ENCODE data around the gene PROX2.

GRCh38 chr14:74902941-74903705 is 27.2 kb upstream of the PROX2 start:
- TF ChIP-seq CTCF (IDR thresholded peaks at IDR 0.05 in 4 of 5, conservative IDR thresholded peaks at IDR 0.05 in 1 of 5) (no peak), POLR2A (IDR thresholded peaks at IDR 0.05) (no peak)
